Esophagus squamous epithelium (tissue), 5 donors: ENCODE data around the gene JRKL. TPM values are rescaled to one million over a fixed set of nuclear protein-coding genes. Genes with fewer than 3 reads are reported as not detected.
A peak's percentile ranks its signal among the peaks of the same experiment; 100 is the strongest.

Experiments
- DNase-seq: peaks from one replicate; lab custom pipeline; 2025; lab: John Stamatoyannopoulos, UW
- H3K27ac ChIP-seq, 4 donors: fragments of 200-600 bp; sonication (generic); one replicate each; pipeline ENCODE4 v1.5.1; 2016 to 2019; ENCODE audit warnings: mild to moderate bottlenecking in 1 of 4
- H3K27me3 ChIP-seq, 4 donors: fragments of 200-600 bp; sonication (generic); 1 replicate in 3 of 4; 2 replicates in 1 of 4; pipeline versions ENCODE4 v1.5.1 to v1.6.0; 2017 to 2021; ENCODE audit warnings: antibody characterized with exemption in 1 of 4
- H3K36me3 ChIP-seq, 3 donors: fragments of 200-600 bp; sonication (generic); one replicate each; pipeline ENCODE4 v1.5.1; 2016 to 2019
- H3K4me1 ChIP-seq, 3 donors: fragments of 200-600 bp; sonication (generic); one replicate each; pipeline ENCODE4 v1.5.1; 2017 to 2019
- H3K4me3 ChIP-seq, 4 donors: fragments of 200-600 bp; sonication (generic); 1 replicate in 3 of 4; 2 replicates in 1 of 4; pipeline ENCODE4 v1.5.1; 2016 to 2019; ENCODE audit warnings: mild to moderate bottlenecking in 2 of 4, moderate library complexity in 1 of 4
- H3K9me3 ChIP-seq, 3 donors: fragments of 200-600 bp; sonication (generic); one replicate each; pipeline ENCODE4 v1.5.1; 2016 to 2019
- POLR2A ChIP-seq, 4 donors: fragments of 450-650 bp; IDR thresholded peaks; one replicate each; pipeline ENCODE4 v1.6.1; 2017; ENCODE audit warnings: antibody characterized with exemption in 4 of 4, mild to moderate bottlenecking in 4 of 4, moderate library complexity in 3 of 4
- WGBS, 2 donors: methylation state at CpG; one replicate each; pipeline ENCODE4 v1.1.5; 2018; 5-methylcytosine and 5-hydroxymethylcytosine counted together
- intact Hi-C: fragments of 100-400 bp; cut with DNase I; formaldehyde crosslinking; loops from one replicate; pipeline ENCODE4 v1.15.0; 2022
- total RNA-seq, 4 donors: library from RNA; depleted of rRNA; stranded (reverse); fragments of >200 nt; gene quantifications; one replicate each; pipeline ENCODE4 v1.1.0, GENCODE V29; 2016
- TF ChIP-seq, protein P1 (sequence below), 6 experiments: fragments of 450-650 bp in 4 of 6; fragments of 200-600 bp in 2 of 6; sonication (generic) in 2 of 6; IDR thresholded peaks; one replicate each; pipeline ENCODE4 v1.5.1; 2016 to 2019; ENCODE audit warnings: antibody characterized with exemption in 6 of 6, mild to moderate bottlenecking in 4 of 6, moderate library complexity in 4 of 6
- donor health status: DM: yes; HTN: yes; CAD: no.

The JRKL gene
- total RNA-seq, 4 donors from 2014 or later = 4.3 to 6.1 (median 4.6) TPM

DNA sequence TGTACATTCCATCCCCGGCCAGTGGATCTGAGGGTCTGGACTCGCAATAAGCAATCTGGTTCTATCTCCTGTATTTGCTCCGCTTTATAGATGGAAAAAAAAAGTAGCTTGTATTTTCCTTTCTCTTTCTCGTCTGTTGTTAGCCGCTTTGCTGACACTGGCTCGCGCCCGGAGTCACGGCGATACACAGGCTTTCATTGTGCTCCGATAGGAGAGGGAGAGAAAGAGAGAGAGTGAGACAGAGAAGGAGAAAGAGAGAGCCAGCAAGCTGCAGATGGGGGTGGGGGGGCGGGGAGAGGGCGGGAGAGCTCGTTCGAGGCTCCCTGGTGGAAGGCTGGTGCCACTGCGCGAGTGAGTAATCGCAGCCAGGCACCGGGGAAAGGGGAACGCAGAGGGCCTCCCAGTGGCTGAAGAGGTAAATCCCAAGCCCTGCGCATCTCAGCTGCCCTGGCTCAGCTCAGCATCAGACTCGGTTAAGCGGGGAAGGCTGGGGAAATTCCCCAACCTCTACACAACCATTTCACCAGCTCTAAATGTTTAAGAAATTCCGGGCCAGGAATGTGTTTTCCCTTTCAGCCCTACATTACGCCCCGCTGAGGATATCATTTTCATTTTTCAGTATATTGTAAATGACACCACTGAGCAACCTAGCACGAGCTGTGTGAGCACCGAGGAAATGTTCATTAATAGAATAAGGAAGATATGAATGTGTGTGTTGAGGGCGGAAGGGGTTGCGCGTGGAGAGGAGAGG, 46.7 kb upstream of the JRKL start, which contains the start of gene MAML2:
Gene MAML2 (minus strand): TSS at position 235 of the 751 bp plus-strand sequence. CDS start 1,300 bp downstream, outside the sequence.
- intact Hi-C loops = no loop called here
- Histone ChIP-seq H3K36me3 (no peaks in the 10 kb centered on the region), H3K27ac (peak within 1 kb of the TSS; percentile 72 to 93 (median 85)), H3K4me3 (peak within 1 kb of the TSS; percentile 44 to 91 (median 80)), H3K9me3 (no peaks in the 10 kb centered on the region), H3K27me3 (no peaks in the 10 kb centered on the region), H3K4me1 (peaks cover 27 to 47% (median 30%) of the 10 kb centered on the region in 3 donors)
- 3 to 4% methylated on average over 16 to 30 of the region's 31 CpGs for WGBS, 2 donors
- DNase-seq = peak; percentile 59
- TF ChIP-seq, protein P1, sequence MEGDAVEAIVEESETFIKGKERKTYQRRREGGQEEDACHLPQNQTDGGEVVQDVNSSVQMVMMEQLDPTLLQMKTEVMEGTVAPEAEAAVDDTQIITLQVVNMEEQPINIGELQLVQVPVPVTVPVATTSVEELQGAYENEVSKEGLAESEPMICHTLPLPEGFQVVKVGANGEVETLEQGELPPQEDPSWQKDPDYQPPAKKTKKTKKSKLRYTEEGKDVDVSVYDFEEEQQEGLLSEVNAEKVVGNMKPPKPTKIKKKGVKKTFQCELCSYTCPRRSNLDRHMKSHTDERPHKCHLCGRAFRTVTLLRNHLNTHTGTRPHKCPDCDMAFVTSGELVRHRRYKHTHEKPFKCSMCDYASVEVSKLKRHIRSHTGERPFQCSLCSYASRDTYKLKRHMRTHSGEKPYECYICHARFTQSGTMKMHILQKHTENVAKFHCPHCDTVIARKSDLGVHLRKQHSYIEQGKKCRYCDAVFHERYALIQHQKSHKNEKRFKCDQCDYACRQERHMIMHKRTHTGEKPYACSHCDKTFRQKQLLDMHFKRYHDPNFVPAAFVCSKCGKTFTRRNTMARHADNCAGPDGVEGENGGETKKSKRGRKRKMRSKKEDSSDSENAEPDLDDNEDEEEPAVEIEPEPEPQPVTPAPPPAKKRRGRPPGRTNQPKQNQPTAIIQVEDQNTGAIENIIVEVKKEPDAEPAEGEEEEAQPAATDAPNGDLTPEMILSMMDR (IDR thresholded peaks at IDR 0.05) = peak; percentile 83 to 94 (median 92)
- TF ChIP-seq POLR2A (IDR thresholded peaks at IDR 0.05) = no peak

DNA sequence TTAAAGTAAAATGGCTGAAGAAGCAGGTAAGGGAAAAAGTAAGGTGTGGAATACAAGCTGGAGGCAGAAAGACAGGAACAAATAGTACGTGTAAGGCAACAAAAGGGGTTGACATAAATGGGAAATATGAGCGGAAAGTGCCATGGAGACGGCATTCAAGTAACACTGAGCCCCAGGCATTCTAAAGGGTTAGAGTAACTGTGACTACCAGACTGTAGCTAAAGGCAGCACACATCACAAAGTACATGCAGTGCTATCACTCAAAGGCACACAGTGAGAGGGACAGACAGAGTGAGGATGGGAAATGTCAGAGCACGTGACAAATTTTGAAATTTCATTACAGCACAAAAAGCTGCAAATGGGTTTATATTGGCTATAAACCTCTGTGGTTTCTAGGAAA, 33.0 kb upstream of the JRKL start:
- H3K27me3 ChIP-seq = no peaks in the 10 kb centered on the region
- H3K9me3 ChIP-seq = no peaks in the 10 kb centered on the region
- TF ChIP-seq, protein P1 (IDR thresholded peaks at IDR 0.05) = no peak
- no peak for TF ChIP-seq POLR2A (IDR thresholded peaks at IDR 0.05)
- H3K36me3 ChIP-seq = peaks cover 0 to 60% (median 0%) of the 10 kb centered on the region in 3 donors
- WGBS, 2 donors = 44 to 73% methylated on average over 4 of the region's 4 CpGs
- no peak overlapping the region for H3K4me3 ChIP-seq
- no peak for DNase-seq
- H3K27ac ChIP-seq = no peak overlapping the region
- H3K4me1 ChIP-seq = no peaks in the 10 kb centered on the region
- intact Hi-C loops = no loop called here

DNA sequence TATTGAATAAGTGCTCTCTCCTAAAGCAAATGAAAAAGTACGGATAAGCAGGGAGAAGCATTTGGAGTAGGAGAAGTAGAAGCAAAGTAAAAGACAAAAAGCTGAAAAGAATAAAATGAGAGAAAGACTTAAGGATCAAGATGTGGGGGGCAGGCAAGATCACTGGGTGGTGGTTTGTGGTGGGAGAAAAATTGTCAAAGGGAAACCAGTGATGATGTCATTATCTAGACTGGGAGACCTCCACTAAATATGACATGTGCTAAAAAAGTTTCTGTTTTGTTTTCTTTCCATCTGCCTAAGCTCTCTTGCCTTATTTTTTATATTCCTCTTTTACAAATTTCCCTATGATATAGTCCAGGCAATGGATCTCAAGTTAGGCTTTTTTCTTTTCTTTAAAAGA, 32.0 kb upstream of the JRKL start:
- Histone ChIP-seq H3K27ac (no peak overlapping the region), H3K9me3 (no peaks in the 10 kb centered on the region), H3K4me1 (no peaks in the 10 kb centered on the region), H3K36me3 (peaks cover 0 to 61% (median 0%) of the 10 kb centered on the region in 3 donors), H3K27me3 (no peaks in the 10 kb centered on the region), H3K4me3 (no peak overlapping the region)
- intact Hi-C loops = no loop called here
- DNase-seq = no peak
- WGBS, 2 donors = 79 to 100% methylated on average over 1 of the region's 1 CpG
- TF ChIP-seq, protein P1 (IDR thresholded peaks at IDR 0.05) = no peak
- no peak for TF ChIP-seq POLR2A (IDR thresholded peaks at IDR 0.05)

DNA sequence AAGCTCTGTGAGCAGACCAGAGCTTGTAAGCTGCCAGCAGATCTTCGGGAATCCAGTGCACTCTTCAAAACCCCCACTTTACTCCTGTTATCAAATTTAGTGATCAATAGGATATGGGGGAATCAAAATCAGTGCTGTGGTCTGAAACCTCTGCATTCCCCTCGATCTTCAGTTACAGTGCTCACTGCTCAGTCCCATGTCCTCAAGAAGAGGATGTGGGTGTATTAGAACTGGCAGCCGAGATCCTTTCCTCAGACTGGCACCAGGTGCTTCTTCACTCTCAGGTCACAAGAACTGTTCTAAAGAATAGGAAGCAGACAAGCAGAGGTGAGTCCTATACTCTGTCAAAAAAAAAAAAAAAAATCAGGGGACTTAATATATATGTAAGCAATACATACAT, 31.5 kb upstream of the JRKL start:
- no peaks in the 10 kb centered on the region for H3K27me3 ChIP-seq
- no peaks in the 10 kb centered on the region for H3K9me3 ChIP-seq
- 83 to 90% methylated on average over 3 of the region's 3 CpGs for WGBS, 2 donors
- peaks cover 0 to 66% (median 0%) of the 10 kb centered on the region in 3 donors for H3K36me3 ChIP-seq
- no peak for DNase-seq
- TF ChIP-seq, protein P1 (IDR thresholded peaks at IDR 0.05) = no peak
- no peak for TF ChIP-seq POLR2A (IDR thresholded peaks at IDR 0.05)
- H3K4me1 ChIP-seq = no peaks in the 10 kb centered on the region
- intact Hi-C loops = no loop called here
- H3K4me3 ChIP-seq = no peak overlapping the region
- no peak overlapping the region for H3K27ac ChIP-seq

DNA sequence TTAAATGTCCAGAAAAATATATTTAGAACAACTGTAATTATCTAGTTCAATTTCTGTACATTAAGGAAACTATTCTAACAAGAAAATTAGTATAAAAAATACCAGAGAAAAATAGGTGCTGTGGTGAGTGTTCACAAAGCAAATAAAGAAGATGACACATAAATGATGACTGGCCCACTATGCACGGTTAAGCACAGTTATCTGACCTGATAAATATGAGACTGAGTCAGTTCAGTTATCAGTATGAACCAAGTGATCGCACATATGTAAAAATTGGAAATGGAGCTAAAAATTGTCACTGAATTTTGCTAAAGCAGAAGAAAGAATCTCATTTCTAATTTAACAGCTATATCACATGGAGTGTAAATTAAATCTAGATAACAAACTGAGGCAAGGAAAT, 28.0 kb upstream of the JRKL start:
- H3K4me3 ChIP-seq = no peak overlapping the region
- 53 to 76% methylated on average over 2 of the region's 2 CpGs for WGBS, 2 donors
- no peak for DNase-seq
- H3K9me3 ChIP-seq = no peaks in the 10 kb centered on the region
- intact Hi-C loops = no loop called here
- no peak for TF ChIP-seq POLR2A (IDR thresholded peaks at IDR 0.05)
- TF ChIP-seq, protein P1 (IDR thresholded peaks at IDR 0.05) = no peak
- no peaks in the 10 kb centered on the region for H3K4me1 ChIP-seq
- no peak overlapping the region for H3K27ac ChIP-seq
- peaks cover 0 to 67% (median 0%) of the 10 kb centered on the region in 3 donors for H3K36me3 ChIP-seq
- no peaks in the 10 kb centered on the region for H3K27me3 ChIP-seq
